Natural killer cell (primary cell): ENCODE data around the gene GLYATL1B. TPM values are rescaled to one million over a fixed set of nuclear protein-coding genes. Genes with fewer than 3 reads are reported as not detected.

ENCODE experiments used
- ATAC-seq, 3 donors: fragments of 150-1000 bp in 2 of 3; fragments of 200-7000 bp in 1 of 3; cut with Tn5 transposase; 1 replicate in 1 of 3; 2 replicates in 2 of 3; pipeline ENCODE4 v1.10.0; 2021; ENCODE audit warnings: mild to moderate bottlenecking in 2 of 3, moderate library complexity in 2 of 3
- DNase-seq, 2 donors: peaks; one replicate each; pipeline versions ENCODE4 v3.0.0 to v3.0.0-alpha.2; 2013 to 2021; ENCODE audit warnings: mixed read lengths in 1 of 2
- H3K27ac ChIP-seq: one replicate; pipeline ENCODE4 v1.5.1; 2013; ENCODE audit warnings: mild to moderate bottlenecking, low read length
- H3K27me3 ChIP-seq: one replicate; pipeline ENCODE4 v1.6.1; 2013; ENCODE audit warnings: low read length; ENCODE audit not compliant: control insufficient read depth, insufficient read depth
- H3K36me3 ChIP-seq: one replicate; pipeline ENCODE4 v1.6.1; 2013; ENCODE audit warnings: low read length; ENCODE audit not compliant: control insufficient read depth, insufficient read depth
- H3K4me1 ChIP-seq: one replicate; pipeline ENCODE4 v1.6.1; 2013; ENCODE audit warnings: low read length; ENCODE audit not compliant: control insufficient read depth, insufficient read depth
- H3K4me3 ChIP-seq: one replicate; pipeline ENCODE4 v1.5.1; 2013; ENCODE audit warnings: low read length
- H3K9me3 ChIP-seq: one replicate; pipeline ENCODE4 v1.6.1; 2013; ENCODE audit warnings: low read length; ENCODE audit not compliant: control insufficient read depth, insufficient read depth
- H3K27ac Mint-ChIP-seq, 2 donors: one replicate each; pipeline ENCODE4 v1.8.0; 2022; ENCODE audit warnings: mild to moderate bottlenecking in 2 of 2, mixed read lengths in 2 of 2, moderate library complexity in 1 of 2
- H3K27me3 Mint-ChIP-seq, 2 donors: one replicate each; pipeline ENCODE4 v1.8.0; 2022; ENCODE audit warnings: low read depth in 2 of 2, mixed read lengths in 2 of 2
- H3K36me3 Mint-ChIP-seq: one replicate; pipeline ENCODE4 v1.8.0; 2022; ENCODE audit warnings: mixed read lengths
- H3K4me1 Mint-ChIP-seq, 2 donors: one replicate each; pipeline ENCODE4 v1.8.0; 2022; ENCODE audit warnings: mixed read lengths in 2 of 2
- H3K4me3 Mint-ChIP-seq: one replicate; pipeline ENCODE4 v1.8.0; 2022; ENCODE audit warnings: mild to moderate bottlenecking, moderate library complexity, mixed read lengths
- H3K9me3 Mint-ChIP-seq, 2 donors: one replicate each; pipeline ENCODE4 v1.8.0; 2022; ENCODE audit warnings: mixed read lengths in 2 of 2
- WGBS: methylation state at CpG from one replicate; pipeline ENCODE4 v1.1.7; 2013; ENCODE audit warnings: missing lambda C conversion rate; ENCODE audit not compliant: insufficient coverage; 5-methylcytosine and 5-hydroxymethylcytosine counted together
- intact Hi-C: fragments of 100-400 bp; cut with micrococcal nuclease; formaldehyde crosslinking; loops from one replicate; pipeline ENCODE4 v1.14.2; 2022
- total RNA-seq, 4 donors: library from RNA; stranded (reverse); fragments of 120-200 nt in 1 of 4; gene quantifications; one replicate each; pipeline versions ENCODE4 v1.2.3 to v1.2.4, GENCODE V29; 2013 to 2022
- TF ChIP-seq, protein P1 (sequence below): fragments of 200-600 bp; IDR thresholded peaks from one replicate; pipeline ENCODE4 v1.8.0; 2022; ENCODE audit warnings: antibody characterized with exemption

GLYATL1B gene
- total RNA-seq, 3 donors from 2014 or later (not counting 1 experiment from before 2014, with no cell fraction given): not detected

DNA sequence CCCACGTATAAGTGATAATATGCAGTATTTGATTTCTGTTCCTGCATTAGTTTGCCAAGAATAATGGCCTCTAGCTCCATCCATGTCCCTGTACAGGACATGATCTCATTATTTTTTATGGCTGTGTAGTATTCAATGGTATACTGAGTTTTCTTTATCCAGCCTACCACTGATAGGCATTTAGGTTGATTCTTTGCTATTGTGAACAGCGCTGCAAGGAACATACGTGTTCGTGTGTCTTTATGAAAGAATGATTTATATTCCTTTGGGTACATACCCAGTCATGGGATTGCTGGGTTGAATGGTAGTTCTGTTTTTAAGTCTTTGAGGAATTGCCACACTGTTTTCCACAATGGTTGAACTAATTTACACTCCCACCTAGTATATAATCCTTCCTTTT, 55.1 kb downstream of the GLYATL1B start:
- no peak for DNase-seq
- Mint-ChIP-seq H3K27ac (peak overlapping the region; percentile 95 to 98), H3K9me3 (no peaks in the 10 kb centered on the region), H3K36me3 (no peaks in the 10 kb centered on the region), H3K4me1 (peaks cover 48 to 52% of the 10 kb centered on the region in 2 donors), H3K4me3 (peak overlapping the region; percentile 100), H3K27me3 (no peaks in the 10 kb centered on the region)
- no peaks in the 10 kb centered on the region for H3K9me3 ChIP-seq
- no peaks in the 10 kb centered on the region for H3K27me3 ChIP-seq
- no peak overlapping the region for H3K27ac ChIP-seq
- WGBS: 92% methylated on average over 4 of the region's 4 CpGs
- TF ChIP-seq, protein P1, sequence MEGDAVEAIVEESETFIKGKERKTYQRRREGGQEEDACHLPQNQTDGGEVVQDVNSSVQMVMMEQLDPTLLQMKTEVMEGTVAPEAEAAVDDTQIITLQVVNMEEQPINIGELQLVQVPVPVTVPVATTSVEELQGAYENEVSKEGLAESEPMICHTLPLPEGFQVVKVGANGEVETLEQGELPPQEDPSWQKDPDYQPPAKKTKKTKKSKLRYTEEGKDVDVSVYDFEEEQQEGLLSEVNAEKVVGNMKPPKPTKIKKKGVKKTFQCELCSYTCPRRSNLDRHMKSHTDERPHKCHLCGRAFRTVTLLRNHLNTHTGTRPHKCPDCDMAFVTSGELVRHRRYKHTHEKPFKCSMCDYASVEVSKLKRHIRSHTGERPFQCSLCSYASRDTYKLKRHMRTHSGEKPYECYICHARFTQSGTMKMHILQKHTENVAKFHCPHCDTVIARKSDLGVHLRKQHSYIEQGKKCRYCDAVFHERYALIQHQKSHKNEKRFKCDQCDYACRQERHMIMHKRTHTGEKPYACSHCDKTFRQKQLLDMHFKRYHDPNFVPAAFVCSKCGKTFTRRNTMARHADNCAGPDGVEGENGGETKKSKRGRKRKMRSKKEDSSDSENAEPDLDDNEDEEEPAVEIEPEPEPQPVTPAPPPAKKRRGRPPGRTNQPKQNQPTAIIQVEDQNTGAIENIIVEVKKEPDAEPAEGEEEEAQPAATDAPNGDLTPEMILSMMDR: no peak
- no peak for ATAC-seq
- H3K4me3 ChIP-seq: no peak overlapping the region
- intact Hi-C loops: loop anchor here (5.0 kb wide), 1 partner anchor 1484 kb away; the partner anchor contains the start of gene CLP1
- H3K4me1 ChIP-seq: peaks cover 18% of the 10 kb centered on the region
- H3K36me3 ChIP-seq: peaks cover 10% of the 10 kb centered on the region

DNA sequence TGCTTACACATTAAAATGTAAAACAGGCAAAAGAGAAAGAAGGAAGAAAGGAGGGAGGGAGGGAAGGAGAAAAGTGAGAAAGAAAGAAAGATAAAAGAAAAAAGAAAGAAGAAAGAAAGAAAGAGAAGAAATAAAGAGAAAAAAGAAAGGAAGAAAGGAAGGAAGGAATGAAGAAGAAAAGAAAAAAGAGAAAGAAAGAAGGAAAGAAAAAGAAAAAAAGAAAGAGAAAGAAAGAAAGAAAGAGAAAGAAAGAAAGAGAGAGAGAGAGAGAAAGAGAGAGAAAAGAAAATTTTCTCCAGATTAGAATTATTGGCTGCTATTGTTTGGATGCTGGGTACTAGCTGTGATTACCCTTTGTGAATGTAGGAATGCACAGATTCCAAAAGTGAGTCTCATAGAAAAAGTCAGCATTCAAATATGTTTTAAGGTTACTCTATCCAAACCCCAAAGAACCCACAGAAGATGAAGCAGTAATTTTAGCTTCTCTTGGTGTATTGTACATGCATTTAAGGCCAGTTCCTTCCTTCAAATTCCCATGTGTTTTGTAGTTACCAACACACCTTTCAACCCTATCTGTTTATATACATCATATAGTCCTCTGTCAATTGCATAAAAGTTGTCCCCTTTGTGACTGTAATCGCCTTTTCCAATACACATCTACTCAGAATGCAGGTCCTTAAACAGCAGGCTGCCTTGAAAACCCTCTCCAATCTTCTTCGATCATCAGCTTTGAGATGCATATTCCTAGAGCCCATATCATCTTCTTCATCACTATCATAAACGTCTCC, 55.8 kb downstream of the GLYATL1B start:
- Mint-ChIP-seq H3K9me3 (no peaks in the 10 kb centered on the region), H3K27me3 (no peaks in the 10 kb centered on the region), H3K4me3 (peak overlapping the region; percentile 100), H3K27ac (peak overlapping the region; percentile 95 to 98), H3K4me1 (peaks cover 49 to 50% of the 10 kb centered on the region in 2 donors), H3K36me3 (no peaks in the 10 kb centered on the region)
- Histone ChIP-seq H3K4me1 (peaks cover 18% of the 10 kb centered on the region), H3K4me3 (peak overlapping the region; percentile 88), H3K36me3 (peaks cover 12% of the 10 kb centered on the region), H3K27ac (peak overlapping the region; percentile 94), H3K27me3 (no peaks in the 10 kb centered on the region), H3K9me3 (no peaks in the 10 kb centered on the region)
- DNase-seq: no peak
- TF ChIP-seq, protein P1: no peak
- 0% methylated on average over 3 of the region's 3 CpGs for WGBS
- ATAC-seq: no peak
- intact Hi-C loops: loop anchor here (1.0 to 5.0 kb wide), 3 partner anchors 29 to 1485 kb away; partner anchors contain the start of genes CLP1 and ZFP91

DNA sequence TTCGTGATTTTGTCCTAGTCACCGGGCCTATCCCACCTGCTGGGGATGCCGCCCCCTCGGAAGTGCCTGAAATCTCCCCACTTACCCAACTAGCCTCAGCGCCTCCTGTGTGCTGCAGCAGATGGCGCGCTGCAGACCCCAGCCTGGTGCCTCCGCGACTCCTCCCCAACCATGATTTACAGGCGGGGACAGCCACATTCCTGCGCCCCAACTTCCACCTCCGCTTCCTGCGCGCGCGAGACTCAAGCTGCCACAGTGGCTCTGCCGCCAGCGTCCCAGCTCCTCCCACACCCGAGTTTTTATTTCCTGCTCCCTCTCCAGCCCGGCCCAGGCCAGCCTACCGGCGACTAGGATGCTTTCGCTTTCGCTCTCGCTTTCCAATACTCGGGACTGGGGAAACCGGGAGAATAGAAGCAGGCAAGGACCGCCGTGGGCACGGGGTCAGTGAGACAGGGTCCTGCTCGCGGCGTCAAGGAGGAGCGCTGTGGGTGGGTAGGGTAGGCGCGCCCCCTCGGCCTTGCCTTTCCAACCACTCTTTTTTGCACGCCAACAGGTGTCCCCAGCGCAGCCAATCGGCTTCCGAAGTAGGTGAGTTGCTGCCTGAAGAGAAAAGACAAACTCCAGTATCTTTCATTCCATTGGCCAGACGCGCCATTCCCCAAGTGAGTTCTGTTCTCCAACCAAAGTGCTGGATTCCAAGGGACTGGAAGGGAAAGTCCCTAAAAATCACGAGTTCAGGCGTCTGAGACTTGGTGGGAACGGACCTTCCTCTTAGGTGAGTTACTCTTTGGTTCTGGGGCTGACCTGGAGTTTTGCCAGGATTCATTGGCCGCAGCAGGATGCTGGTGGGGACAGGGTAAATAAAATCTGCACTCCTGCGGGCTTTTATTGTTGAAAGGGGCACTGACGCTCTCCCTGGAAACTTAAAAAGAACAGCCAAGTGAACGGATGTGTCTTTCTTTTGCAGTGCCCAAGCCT, 56.7 kb downstream of the GLYATL1B start, which contains the start of gene FAM111A:
Gene FAM111A, plus strand, starts transcription at position 327 of the 978 bp plus-strand sequence. CDS start 6,017 bp downstream, outside the sequence.
- H3K36me3 Mint-ChIP-seq: no peaks in the 10 kb centered on the region
- peaks cover 50 to 52% of the 10 kb centered on the region in 2 donors for H3K4me1 Mint-ChIP-seq
- peak within 1 kb of the TSS; percentile 88 for H3K4me3 ChIP-seq
- DNase-seq (peak; percentile 75 to 94), ATAC-seq (peak; percentile 83 to 92 (median 85))
- H3K36me3 ChIP-seq: peaks cover 11% of the 10 kb centered on the region
- peaks cover 18% of the 10 kb centered on the region for H3K4me1 ChIP-seq
- TF ChIP-seq, protein P1: no peak
- under 1% methylated on average over 50 of the region's 50 CpGs for WGBS
- H3K9me3 Mint-ChIP-seq: no peaks in the 10 kb centered on the region
- intact Hi-C loops: loop anchor here (1.0 to 5.0 kb wide), 3 partner anchors 28 to 1486 kb away; partner anchors contain the start of genes CLP1 and ZFP91
- no peaks in the 10 kb centered on the region for H3K27me3 Mint-ChIP-seq
- peak within 1 kb of the TSS; percentile 100 for H3K4me3 Mint-ChIP-seq
- H3K27me3 ChIP-seq: no peaks in the 10 kb centered on the region
- H3K9me3 ChIP-seq: no peaks in the 10 kb centered on the region
- H3K27ac ChIP-seq: peak within 1 kb of the TSS; percentile 94
- H3K27ac Mint-ChIP-seq: peak within 1 kb of the TSS; percentile 95 to 98
